Right cardiac atrium (tissue), 5 donors: ENCODE measurements around the gene IGF2R. TPM values are rescaled to one million over a fixed set of nuclear protein-coding genes. Genes with fewer than 3 reads are reported as not detected.
"Not testable (repeated sequence)": the region's sequence is repeated elsewhere in the genome, so short reads cannot be mapped to it uniquely, and the experiment has no call there.

Source experiments
- ATAC-seq, 2 donors: fragments of 200-7000 bp; cut with Tn5 transposase; one replicate each; pipeline versions ENCODE4 v1.8.0 to v1.9.1; 2020; ENCODE audit warnings: moderate library complexity in 2 of 2, mild to moderate bottlenecking in 1 of 2
- DNase-seq, 3 donors: peaks; one replicate each; pipeline ENCODE4 v3.0.0-alpha.2; 2020
- H3K27ac ChIP-seq: one replicate; pipeline ENCODE4 v1.5.1; 2013; ENCODE audit warnings: mild to moderate bottlenecking, low read length, control low read depth, moderate library complexity
- H3K27me3 ChIP-seq: one replicate; pipeline ENCODE4 v1.6.1; 2013; ENCODE audit not compliant: control insufficient read depth, insufficient read depth
- H3K4me1 ChIP-seq: one replicate; pipeline ENCODE4 v1.6.1; 2013; ENCODE audit warnings: low read length; ENCODE audit not compliant: control insufficient read depth, insufficient read depth
- H3K4me3 ChIP-seq: one replicate; pipeline ENCODE4 v1.5.1; 2013; ENCODE audit warnings: low read length, control low read depth
- H3K9me3 ChIP-seq: one replicate; pipeline ENCODE4 v1.6.1; 2013; ENCODE audit warnings: low read length; ENCODE audit not compliant: control insufficient read depth
- WGBS: extraction: QIAGEN DNeasy Blood & Tissue Kit; methylation state at CpG from one replicate; pipeline ENCODE4 v1.1.7; 2013; 5-methylcytosine and 5-hydroxymethylcytosine counted together
- intact Hi-C, 4 donors: fragments of 100-400 bp; cut with DNase I; formaldehyde crosslinking; loops; one replicate each; pipeline versions ENCODE4 v1.11.0 to v1.14.0; 2022 to 2023
- polyA plus RNA-seq: library from polyadenylated mRNA; stranded (reverse); fragments of 200-250 nt; gene quantifications from one replicate; pipeline ENCODE4 v1.2.3, GENCODE V29; 2013
- total RNA-seq, 4 donors: library from RNA; stranded (reverse); fragmentation: NEBNext Ultra II Directional; extraction: Animal tissue kit (Norgen Biotek cat#: 25700); gene quantifications; one replicate each; pipeline ENCODE4 v1.2.1, GENCODE V29; 2021
- donor health status: healthy with polysubstance abuse.
- donor health status: DM: no; HTN: yes; CAD: no.
- donor health status: DM: no; HTN: no; CAD: no.
- donor health status: DM: no; HTN: yes; CAD: no; lungs with severe emphysema.
- donor health status: DM: yes; HTN: yes; CAD: no.

IGF2R gene
- total and polyA plus RNA-seq, 5 donors: 19.6 to 48.9 (median 46.5) TPM

DNA sequence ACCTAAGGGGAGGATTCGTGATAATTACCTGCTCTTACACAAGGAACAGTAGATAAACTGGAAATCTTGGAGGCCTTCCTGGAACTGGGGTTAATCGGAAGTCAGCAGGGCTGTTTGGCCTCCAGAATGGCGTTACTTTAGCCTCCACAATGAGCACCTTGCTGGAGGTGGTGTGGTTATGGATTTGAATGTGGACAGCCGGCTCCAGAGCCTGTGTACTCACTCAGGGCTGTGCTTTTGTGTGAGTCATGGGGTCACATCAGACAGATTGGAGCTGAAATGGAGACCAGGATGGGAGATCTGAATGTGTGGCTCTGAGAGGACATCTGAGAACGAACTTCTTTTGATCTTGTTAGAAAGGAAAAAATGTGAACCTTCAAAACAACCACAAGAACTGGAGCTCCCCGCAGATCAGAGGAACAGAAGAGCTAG lies 30.4 kb downstream of the IGF2R start:
- intact Hi-C loops: no loop called here
- no peaks in the 10 kb centered on the region for H3K9me3 ChIP-seq
- DNase-seq (no peak), ATAC-seq (no peak)
- H3K4me1 ChIP-seq: peaks cover 4% of the 10 kb centered on the region
- H3K27me3 ChIP-seq: no peaks in the 10 kb centered on the region
- no peak overlapping the region for H3K27ac ChIP-seq
- no peak overlapping the region for H3K4me3 ChIP-seq
- 94% methylated on average over 6 of the region's 6 CpGs for WGBS

DNA sequence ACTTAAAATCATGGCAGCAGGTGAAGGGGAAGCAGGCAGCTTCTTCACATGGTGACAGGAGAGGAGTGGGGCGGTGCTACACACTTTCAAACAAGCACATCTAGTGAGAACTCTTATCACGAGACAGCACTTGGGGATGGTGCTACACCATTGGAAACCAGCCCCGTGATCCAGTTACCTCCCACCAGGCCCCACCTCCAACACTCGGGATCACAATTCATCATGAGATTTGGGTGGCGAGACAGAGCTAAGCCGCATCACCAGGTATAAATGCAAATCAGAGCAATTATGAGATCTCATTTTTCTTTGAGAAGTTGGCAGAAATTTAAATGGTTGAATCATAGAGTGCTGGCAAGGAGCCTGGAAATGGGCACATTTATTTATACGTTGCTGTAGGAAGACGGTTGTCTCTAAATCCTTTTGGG lies 31.4 kb downstream of the IGF2R start:
- no peaks in the 10 kb centered on the region for H3K9me3 ChIP-seq
- no peak for DNase-seq
- intact Hi-C loops: no loop called here
- ATAC-seq: no peak
- H3K4me1 ChIP-seq: peaks cover 5% of the 10 kb centered on the region
- no peaks in the 10 kb centered on the region for H3K27me3 ChIP-seq
- WGBS: 89% methylated on average over 8 of the region's 8 CpGs
- H3K27ac ChIP-seq: no peak overlapping the region
- H3K4me3 ChIP-seq: no peak overlapping the region

DNA sequence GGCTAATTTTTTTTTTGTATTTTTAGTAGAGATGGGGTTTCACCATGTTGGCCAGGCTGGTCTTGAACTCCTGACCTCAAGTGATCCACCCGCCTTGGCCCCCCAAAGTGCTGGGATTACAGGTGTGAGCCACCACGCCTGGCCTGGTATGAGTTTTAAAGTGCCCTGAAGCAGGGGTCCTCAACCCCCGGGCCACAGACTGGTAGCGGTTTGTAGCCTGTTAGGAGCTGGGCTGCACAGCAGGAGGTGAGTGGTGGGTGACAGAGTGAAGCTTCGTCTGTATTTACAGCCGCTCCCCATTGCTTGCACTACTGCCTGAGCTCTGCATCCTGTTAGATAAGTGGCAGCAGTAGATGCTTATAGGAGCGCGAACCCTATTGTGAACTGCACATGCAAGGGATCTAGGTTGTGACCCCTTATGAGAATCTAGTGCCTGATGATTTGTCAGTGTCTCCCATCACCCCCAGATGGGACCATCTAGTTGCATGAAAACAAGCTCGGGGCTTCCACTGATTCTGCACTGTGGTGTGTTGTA lies 32.1 kb downstream of the IGF2R start:
- H3K27me3 ChIP-seq, H3K27ac ChIP-seq, H3K4me3 ChIP-seq, H3K4me1 ChIP-seq, DNase-seq, intact Hi-C loops, H3K9me3 ChIP-seq, ATAC-seq: not testable (repeated sequence)
- whole genome bisulfite sequencing: 86% methylated on average over 9 of the region's 9 CpGs

DNA sequence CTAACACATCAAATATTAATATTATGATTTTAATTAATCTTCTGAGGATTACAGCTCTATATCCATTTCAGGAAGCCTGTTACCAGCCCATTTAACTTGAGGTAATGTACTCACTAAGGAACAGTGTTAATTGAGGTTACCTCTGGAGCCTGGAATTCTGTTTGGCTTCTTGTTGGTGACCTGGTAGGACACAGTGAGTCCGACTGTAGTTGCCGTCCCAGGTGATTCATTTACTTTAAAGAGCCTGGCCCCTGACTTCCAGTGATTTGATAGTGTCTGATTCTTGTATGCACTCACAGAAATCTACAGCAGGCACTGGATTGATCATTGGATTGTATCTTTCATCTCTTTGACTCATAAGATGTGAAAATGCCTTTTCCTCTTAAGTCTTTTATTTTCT lies 34.0 kb downstream of the IGF2R start:
- Histone ChIP-seq H3K27me3 (no peaks in the 10 kb centered on the region), H3K4me3 (no peak overlapping the region), H3K27ac (no peak overlapping the region), H3K9me3 (no peaks in the 10 kb centered on the region), H3K4me1 (peaks cover 5% of the 10 kb centered on the region)
- WGBS: 82% methylated on average over 2 of the region's 2 CpGs
- no peak for ATAC-seq
- intact Hi-C loops: no loop called here
- no peak for DNase-seq

DNA sequence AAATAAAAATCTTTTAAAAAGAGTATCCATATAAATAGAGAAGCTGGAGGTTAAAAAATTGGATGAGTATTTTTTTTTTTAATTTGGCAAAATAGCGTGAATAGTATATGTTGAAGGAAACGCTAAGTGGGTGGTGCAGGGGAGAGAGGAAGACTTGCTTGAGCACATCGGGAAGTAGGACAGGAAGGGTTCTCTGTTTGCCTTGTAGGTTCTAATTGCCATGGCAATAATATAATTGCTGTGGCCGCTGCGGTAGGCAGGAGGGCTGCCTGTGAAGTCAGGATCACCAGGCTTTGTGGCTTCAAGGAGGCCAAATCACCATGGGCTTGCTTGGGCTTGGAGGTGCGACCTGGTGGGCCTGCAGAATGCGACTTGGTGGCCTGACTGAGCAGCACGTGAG lies 35.1 kb downstream of the IGF2R start:
- H3K27me3 ChIP-seq: no peaks in the 10 kb centered on the region
- no peak for DNase-seq
- peaks cover 5% of the 10 kb centered on the region for H3K4me1 ChIP-seq
- no peak overlapping the region for H3K27ac ChIP-seq
- intact Hi-C loops: no loop called here
- H3K9me3 ChIP-seq: no peaks in the 10 kb centered on the region
- H3K4me3 ChIP-seq: no peak overlapping the region
- 82% methylated on average over 8 of the region's 8 CpGs for WGBS
- ATAC-seq: no peak

DNA sequence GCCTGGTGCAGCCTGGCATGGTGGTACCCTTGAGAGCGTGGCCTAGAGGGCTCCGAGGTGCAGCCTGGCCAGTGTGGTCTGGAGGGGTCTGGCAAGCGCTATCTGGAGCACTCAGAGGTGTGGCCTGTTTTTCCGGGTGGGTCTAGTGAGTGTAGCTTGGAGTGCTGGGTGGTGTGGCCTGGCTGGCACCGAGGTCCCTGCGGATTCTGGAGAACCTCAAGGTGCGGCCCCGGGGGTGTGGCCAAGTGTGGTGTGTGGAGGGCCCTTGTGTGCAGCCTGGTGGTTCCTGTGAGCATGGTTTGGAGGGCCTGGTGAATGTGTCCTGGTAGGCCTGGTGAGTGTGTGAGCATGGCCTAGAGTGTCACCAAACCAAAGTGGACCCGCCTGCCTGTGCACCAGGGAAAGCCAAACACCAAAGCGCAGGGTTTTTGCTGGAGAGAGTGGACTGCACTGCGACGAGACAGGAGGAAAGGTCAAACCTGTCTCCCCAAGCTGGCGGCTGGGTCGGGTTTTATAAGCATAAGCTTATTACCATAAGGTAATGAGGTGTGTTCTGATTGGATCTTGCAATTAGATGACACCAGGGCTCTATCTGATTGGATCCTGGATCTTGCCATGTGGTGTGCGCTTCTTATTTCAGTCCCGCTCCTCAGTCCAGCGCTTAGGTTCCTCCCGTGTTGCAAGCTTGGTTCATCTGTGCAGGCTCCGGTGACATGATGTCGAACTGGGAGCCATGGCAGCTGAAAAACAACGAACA lies 35.7 kb downstream of the IGF2R start:
- 97% methylated on average over 21 of the region's 21 CpGs for WGBS
- H3K9me3 ChIP-seq: no peaks in the 10 kb centered on the region
- H3K4me1 ChIP-seq: peaks cover 5% of the 10 kb centered on the region
- H3K4me3 ChIP-seq: no peak overlapping the region
- intact Hi-C loops: no loop called here
- H3K27me3 ChIP-seq: no peaks in the 10 kb centered on the region
- DNase-seq (no peak), ATAC-seq (no peak)
- no peak overlapping the region for H3K27ac ChIP-seq

DNA sequence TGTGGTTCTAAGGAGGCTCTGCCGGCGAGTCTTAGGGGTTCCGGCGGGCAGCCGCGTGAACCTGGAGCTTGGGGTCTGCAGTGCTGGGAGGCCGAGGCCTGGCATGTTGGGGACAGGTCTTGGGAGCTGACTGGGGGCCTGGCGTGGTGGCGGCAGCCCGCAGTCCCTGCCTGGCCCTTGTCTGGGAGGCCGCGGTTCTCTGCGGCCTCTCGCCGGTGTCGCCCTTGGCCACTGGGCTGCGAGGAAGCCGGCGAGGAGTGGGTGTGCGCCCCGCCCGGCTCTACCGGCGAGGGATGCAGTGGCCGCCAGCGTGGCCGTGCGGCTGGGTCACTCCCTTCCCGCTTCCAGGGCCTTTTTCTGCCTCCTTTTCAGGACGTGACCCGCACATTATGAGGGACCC lies 36.3 kb downstream of the IGF2R start:
- Histone ChIP-seq H3K27me3 (no peaks in the 10 kb centered on the region), H3K4me3 (no peak overlapping the region), H3K9me3 (no peaks in the 10 kb centered on the region), H3K27ac (no peak overlapping the region), H3K4me1 (peaks cover 5% of the 10 kb centered on the region)
- DNase-seq: no peak
- 82% methylated on average over 31 of the region's 31 CpGs for WGBS
- peak; percentile 22 to 25 for ATAC-seq
- intact Hi-C loops: no loop called here

DNA sequence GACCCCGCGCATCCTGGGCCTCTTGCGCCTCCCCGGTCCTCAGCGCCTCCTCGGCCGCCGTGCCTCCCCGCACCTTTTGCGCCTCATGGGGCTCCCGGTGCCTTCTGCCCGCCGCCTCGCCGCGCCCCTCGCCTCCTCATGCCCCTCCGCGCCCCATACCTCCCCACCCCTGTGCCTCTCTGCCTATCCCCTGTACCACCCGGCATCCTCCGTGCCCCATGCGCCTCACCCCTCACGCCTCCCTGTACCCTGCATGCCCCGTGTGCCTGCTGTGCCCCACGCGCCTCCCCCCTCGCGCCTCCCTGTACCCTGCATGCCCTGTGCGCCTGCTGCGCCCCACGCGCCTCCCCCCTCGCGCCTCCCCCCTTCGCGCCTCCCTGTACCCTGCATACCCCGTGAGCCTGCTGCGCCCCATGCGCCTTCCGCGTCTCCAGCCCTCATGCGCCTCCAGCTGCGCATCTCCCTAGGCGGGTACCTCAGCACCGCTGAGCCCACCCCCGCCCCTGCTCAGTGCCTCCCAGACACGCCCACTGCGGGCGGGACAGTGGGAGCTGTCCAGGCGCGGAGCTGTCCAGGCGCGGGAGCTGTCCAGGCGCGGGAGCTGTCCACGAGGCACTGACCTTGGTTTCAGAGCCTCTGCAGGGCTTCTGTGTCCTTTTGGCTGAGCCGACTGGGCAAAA lies 37.1 kb downstream of the IGF2R start:
- peak; percentile 54 to 83 (median 80) for DNase-seq
- Histone ChIP-seq H3K4me1 (peaks cover 5% of the 10 kb centered on the region), H3K27ac (no peak overlapping the region), H3K27me3 (no peaks in the 10 kb centered on the region), H3K9me3 (no peaks in the 10 kb centered on the region), H3K4me3 (no peak overlapping the region)
- ATAC-seq: peak; percentile 85 to 87
- intact Hi-C loops: no loop called here
- 61% methylated on average over 57 of the region's 57 CpGs for WGBS

DNA sequence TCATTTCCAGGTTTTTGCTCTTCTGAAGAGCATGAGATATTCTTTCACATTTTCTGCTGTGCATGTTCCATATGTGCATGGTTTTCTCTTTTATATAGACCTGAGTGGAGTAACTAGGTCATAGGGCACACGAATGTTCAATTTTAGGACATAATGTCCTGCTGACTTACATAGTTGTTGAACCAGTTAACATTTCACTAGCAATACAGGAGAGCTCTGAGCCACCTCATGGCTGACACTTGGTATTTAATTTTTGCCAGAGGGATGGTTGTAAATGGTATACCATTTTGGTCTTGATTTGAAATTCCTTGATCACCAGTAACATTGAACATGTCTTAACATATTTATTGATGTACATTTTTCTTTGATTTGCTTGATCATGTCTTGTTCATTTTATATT lies 38.3 kb downstream of the IGF2R start:
- Histone ChIP-seq H3K27me3 (no peaks in the 10 kb centered on the region), H3K27ac (no peak overlapping the region), H3K9me3 (no peaks in the 10 kb centered on the region), H3K4me3 (no peak overlapping the region), H3K4me1 (peaks cover 7% of the 10 kb centered on the region)
- DNase-seq (no peak), ATAC-seq (no peak)
- intact Hi-C loops: no loop called here
- 95% methylated on average over 1 of the region's 1 CpG for WGBS

DNA sequence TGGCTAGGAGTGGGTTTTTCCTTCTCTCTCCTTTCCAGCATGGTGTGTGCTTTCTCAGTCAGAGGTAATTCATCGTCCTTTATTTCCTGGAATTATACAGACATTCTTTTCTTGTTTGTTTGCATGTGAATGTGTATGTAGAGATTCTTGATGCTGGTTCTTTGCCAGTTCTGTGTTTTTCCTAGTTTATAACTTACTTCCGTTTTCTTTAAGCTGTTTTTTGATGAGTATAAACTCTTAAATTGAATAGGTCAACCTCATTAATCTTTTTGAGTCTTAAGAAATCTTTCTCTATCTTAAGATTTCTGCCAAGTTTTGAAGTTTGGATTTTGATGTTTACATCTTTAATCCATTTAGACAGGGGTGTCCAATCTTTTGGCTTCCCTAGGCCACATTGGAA lies 38.7 kb downstream of the IGF2R start:
- H3K4me1 ChIP-seq: peaks cover 7% of the 10 kb centered on the region
- no peaks in the 10 kb centered on the region for H3K9me3 ChIP-seq
- no peaks in the 10 kb centered on the region for H3K27me3 ChIP-seq
- 52% methylated on average over 2 of the region's 2 CpGs for WGBS
- intact Hi-C loops: no loop called here
- H3K27ac ChIP-seq: no peak overlapping the region
- no peak for DNase-seq
- no peak for ATAC-seq
- no peak overlapping the region for H3K4me3 ChIP-seq

DNA sequence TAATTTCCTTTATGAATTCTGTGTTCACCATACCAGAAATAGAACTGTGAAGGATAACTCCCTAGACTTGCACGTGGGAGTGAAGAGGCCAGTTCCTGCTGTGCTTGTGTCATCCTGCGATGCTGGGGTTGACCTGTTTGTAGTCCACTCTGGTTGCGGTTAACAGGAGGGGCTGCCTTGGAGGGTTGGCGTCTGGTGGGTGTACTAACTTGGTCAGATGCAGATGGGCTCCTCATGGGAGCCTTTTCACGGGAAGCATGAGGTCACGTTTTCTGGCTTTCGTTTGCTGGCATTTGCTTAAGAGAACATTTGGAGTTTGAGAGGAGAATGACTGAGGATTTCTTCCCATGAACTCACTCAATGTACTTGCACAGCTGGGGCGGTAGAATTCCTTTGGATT lies 41.2 kb downstream of the IGF2R start:
- peak; percentile 59 to 72 for ATAC-seq
- Histone ChIP-seq H3K27ac (no peak overlapping the region), H3K4me3 (no peak overlapping the region), H3K9me3 (no peaks in the 10 kb centered on the region), H3K27me3 (no peaks in the 10 kb centered on the region), H3K4me1 (peaks cover 2% of the 10 kb centered on the region)
- intact Hi-C loops: no loop called here
- 37% methylated on average over 8 of the region's 8 CpGs for whole genome bisulfite sequencing
- peak in 2 of 3 donors; percentile 47 to 63 for DNase-seq
